H1 (cell line): ENCODE data around the gene MESD. TPM values are rescaled to one million over a fixed set of nuclear protein-coding genes. Genes with fewer than 3 reads are reported as not detected.

ENCODE experiments used
- EZH2 ChIP-seq: fragments of 200-600 bp; sonication (generic); IDR thresholded peaks from 2 replicates; pipeline ENCODE4 v1.7.1; 2012; ENCODE audit warnings: low read depth, mild to moderate bottlenecking, moderate library complexity, low read length, inconsistent platforms; ENCODE audit not compliant: severe bottlenecking
- TBP ChIP-seq: IDR thresholded peaks from 2 replicates; pipeline ENCODE4 v1.6.1; 2011; ENCODE audit warnings: low read depth, low read length, improper control_type of control experiment
- polyA plus RNA-seq, 7 experiments: library from polyadenylated mRNA; depleted of rRNA in 3 of 7; stranded (reverse) in 5 of 7; unstranded in 2 of 7; fragments of >200 nt in 5 of 7; fragments of 200-250 nt in 2 of 7; gene quantifications; 1 replicate in 5 of 7; 2 replicates in 1 of 7; 4 replicates in 1 of 7; pipeline versions ENCODE4 v1.2.1 to v1.2.3, GENCODE V29; 2011 to 2013; ENCODE audit warnings: missing spikeins in 2 of 7, mixed read lengths in 2 of 7
- total RNA-seq: library from RNA; stranded (reverse); fragmentation: NEBNext Ultra II Directional; extraction: Animal tissue kit (Norgen Biotek cat#: 25700); gene quantifications from 2 replicates; pipeline ENCODE4 v1.2.1, GENCODE V29; 2021

MESD gene
- total and polyA plus RNA-seq, 2 of the 8 experiments (the other 6 are each of a cell fraction or from before 2014, with no cell fraction given): 11.0 to 28.3 TPM

GRCh38 chr15:80988148-80988796 is 1.3 kb downstream of the MESD start (continued):
- TF ChIP-seq EZH2 (no peak), TBP (no peak)
